Left ventricle myocardium inferior (tissue), 1 donor: ENCODE data around the gene ADARB1. TPM values are rescaled to one million over a fixed set of nuclear protein-coding genes. Genes with fewer than 3 reads are reported as not detected.
"Not testable (repeated sequence)": the region's sequence is repeated elsewhere in the genome, so short reads cannot be mapped to it uniquely, and the experiment has no call there.

ENCODE experiments used
- DNase-seq: peaks from one replicate; pipeline ENCODE4 v3.0.0-alpha.2; 2020
- H3K27ac ChIP-seq: fragments of 200-600 bp; replicated peaks from 2 replicates; pipeline ENCODE4 v1.8.0; 2021
- H3K27me3 ChIP-seq: fragments of 200-600 bp; 2 replicates; pipeline ENCODE4 v1.8.0; 2021; ENCODE audit warnings: low read depth
- H3K36me3 ChIP-seq: fragments of 200-600 bp; 2 replicates; pipeline ENCODE4 v1.8.0; 2021
- H3K4me1 ChIP-seq: fragments of 200-600 bp; 2 replicates; pipeline ENCODE4 v1.8.0; 2021
- H3K4me3 ChIP-seq: fragments of 200-600 bp; 2 replicates; pipeline ENCODE4 v1.8.0; 2021; ENCODE audit warnings: mild to moderate bottlenecking, moderate library complexity
- H3K9me3 ChIP-seq: fragments of 200-600 bp; replicated peaks from 2 replicates; pipeline ENCODE4 v1.8.0; 2021
- intact Hi-C: fragments of 100-400 bp; cut with micrococcal nuclease; formaldehyde crosslinking; loops from one replicate; pipeline ENCODE4 v1.11.0; 2022
- total RNA-seq: library from RNA; stranded (reverse); fragmentation: NEBNext Ultra II Directional; extraction: Animal tissue kit (Norgen Biotek cat#: 25700); gene quantifications from one replicate; pipeline ENCODE4 v1.2.1, GENCODE V29; 2021
- TF ChIP-seq, protein P1 (sequence below): fragments of 200-600 bp; IDR thresholded peaks from 2 replicates; pipeline ENCODE4 v1.8.0; 2021; ENCODE audit warnings: antibody characterized with exemption, mild to moderate bottlenecking, borderline replicate concordance
- donor health status: DM: no; HTN: yes; CAD: no; lungs with severe emphysema.

ADARB1 gene
- total RNA-seq, 1 donor from 2014 or later = 15.5 TPM

DNA sequence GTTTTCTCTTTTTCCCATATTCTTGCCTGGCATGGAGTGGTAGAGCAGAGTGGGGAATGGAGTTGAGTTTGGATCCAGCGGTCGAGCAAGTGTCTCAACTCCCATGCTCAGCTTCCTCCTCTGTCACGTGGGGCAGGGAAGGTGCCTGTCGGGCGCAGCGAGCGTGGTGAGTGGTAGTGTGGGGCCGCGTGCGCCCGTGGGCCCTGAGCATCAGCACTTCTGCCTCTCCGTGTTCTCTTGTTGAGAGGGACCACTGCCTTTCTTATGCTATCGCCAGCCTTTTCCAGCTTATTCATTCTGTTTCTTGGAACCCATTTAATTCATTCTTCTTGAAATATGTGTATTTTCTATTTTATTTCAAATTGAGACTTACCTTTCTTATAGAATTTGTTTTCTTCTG, 65.1 kb downstream of the ADARB1 start:
- H3K36me3 ChIP-seq = no peaks in the 10 kb centered on the region
- no peak overlapping the region for H3K27ac ChIP-seq
- no peak for DNase-seq
- H3K4me1 ChIP-seq = peaks cover 40% of the 10 kb centered on the region
- no peaks in the 10 kb centered on the region for H3K9me3 ChIP-seq
- intact Hi-C loops = loop anchor here (5.0 kb wide), 1 partner anchor 192 kb away; no protein-coding TSS in a partner anchor
- H3K4me3 ChIP-seq = no peak overlapping the region
- no peaks in the 10 kb centered on the region for H3K27me3 ChIP-seq
- TF ChIP-seq, protein P1, sequence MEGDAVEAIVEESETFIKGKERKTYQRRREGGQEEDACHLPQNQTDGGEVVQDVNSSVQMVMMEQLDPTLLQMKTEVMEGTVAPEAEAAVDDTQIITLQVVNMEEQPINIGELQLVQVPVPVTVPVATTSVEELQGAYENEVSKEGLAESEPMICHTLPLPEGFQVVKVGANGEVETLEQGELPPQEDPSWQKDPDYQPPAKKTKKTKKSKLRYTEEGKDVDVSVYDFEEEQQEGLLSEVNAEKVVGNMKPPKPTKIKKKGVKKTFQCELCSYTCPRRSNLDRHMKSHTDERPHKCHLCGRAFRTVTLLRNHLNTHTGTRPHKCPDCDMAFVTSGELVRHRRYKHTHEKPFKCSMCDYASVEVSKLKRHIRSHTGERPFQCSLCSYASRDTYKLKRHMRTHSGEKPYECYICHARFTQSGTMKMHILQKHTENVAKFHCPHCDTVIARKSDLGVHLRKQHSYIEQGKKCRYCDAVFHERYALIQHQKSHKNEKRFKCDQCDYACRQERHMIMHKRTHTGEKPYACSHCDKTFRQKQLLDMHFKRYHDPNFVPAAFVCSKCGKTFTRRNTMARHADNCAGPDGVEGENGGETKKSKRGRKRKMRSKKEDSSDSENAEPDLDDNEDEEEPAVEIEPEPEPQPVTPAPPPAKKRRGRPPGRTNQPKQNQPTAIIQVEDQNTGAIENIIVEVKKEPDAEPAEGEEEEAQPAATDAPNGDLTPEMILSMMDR = no peak

DNA sequence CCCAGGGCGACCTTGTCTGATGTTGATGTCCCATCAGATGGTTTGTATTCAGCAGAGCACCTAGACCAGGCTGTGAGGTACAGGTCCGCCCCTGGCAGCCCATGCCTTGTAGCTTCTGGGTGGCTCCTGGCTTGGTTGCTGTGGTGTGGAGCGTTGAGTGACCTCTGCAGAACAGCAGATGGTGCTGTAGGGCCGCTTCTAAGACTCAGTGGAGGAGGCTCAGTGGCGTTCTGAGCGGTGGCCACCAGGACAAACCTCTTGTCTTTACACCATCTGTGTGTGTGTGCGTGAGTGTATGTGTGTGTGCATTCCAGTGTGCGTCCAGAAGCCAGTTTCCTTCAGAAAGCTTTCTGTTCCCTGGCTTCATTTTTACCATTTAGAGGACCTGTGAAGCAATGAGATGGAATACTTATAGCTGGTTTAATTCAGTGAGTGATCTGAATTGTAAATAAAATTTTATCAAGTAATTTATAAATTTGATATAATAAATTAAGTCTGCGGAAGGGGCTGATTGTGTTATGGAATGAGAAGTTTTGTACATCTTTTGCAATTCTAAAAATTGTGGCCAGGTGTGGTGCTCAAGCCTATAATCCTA, 66.1 kb downstream of the ADARB1 start:
- intact Hi-C loops = no loop called here
- H3K27ac ChIP-seq = no peak overlapping the region
- peak; percentile 69 for DNase-seq
- H3K4me1 ChIP-seq = peaks cover 30% of the 10 kb centered on the region
- no peak overlapping the region for H3K4me3 ChIP-seq
- TF ChIP-seq, protein P1 = peak; percentile 82
- H3K36me3 ChIP-seq = peaks cover 3% of the 10 kb centered on the region
- no peaks in the 10 kb centered on the region for H3K27me3 ChIP-seq
- H3K9me3 ChIP-seq = no peaks in the 10 kb centered on the region

DNA sequence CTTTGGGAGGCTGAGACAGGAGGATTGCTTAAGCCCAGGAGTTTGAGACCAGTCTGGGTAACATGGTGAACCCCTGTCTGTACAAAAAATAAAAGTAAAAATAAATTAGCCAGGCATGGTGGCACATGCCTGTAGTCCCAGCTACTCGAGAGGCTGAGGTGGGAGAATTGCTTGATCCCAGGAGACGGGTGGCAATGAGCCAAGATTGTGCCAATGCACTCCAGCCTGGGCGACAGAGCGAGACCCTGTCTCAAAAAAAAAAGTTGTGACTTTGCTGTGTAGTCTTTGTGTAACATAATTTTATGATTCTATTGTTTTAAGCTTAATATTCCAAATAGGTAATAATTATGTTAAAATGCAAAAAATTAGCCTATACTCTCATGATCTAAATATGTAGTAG, 66.6 kb downstream of the ADARB1 start:
- H3K4me3 ChIP-seq, H3K36me3 ChIP-seq, H3K27ac ChIP-seq, DNase-seq, intact Hi-C loops, H3K9me3 ChIP-seq, H3K27me3 ChIP-seq: not testable (repeated sequence)
- peaks cover 30% of the 10 kb centered on the region for H3K4me1 ChIP-seq

DNA sequence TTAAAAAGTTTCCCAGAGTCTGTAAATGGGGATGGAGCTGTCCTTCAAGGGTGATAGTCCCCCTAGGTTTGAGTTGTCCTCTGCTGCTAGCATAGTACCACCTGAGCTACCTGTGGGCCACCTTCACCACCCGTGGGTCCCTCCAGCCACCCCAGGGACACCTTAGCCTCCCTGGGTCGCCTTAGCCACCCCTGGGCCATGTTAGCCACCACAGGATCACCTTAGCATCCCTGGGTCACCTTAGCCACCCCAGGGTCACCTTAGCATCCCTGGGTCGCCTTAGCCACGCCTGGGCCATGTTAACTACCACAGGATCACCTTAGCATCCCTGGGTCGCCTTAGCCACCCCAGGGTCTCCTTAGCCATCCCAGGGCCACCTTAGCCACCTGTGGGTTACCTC, 67.1 kb downstream of the ADARB1 start:
- intact Hi-C loops = no loop called here
- Histone ChIP-seq H3K4me1 (peaks cover 34% of the 10 kb centered on the region), H3K27me3 (no peaks in the 10 kb centered on the region), H3K36me3 (peaks cover 8% of the 10 kb centered on the region), H3K9me3 (no peaks in the 10 kb centered on the region), H3K4me3 (no peak overlapping the region), H3K27ac (no peak overlapping the region)
- no peak for DNase-seq
- TF ChIP-seq, protein P1 = no peak

DNA sequence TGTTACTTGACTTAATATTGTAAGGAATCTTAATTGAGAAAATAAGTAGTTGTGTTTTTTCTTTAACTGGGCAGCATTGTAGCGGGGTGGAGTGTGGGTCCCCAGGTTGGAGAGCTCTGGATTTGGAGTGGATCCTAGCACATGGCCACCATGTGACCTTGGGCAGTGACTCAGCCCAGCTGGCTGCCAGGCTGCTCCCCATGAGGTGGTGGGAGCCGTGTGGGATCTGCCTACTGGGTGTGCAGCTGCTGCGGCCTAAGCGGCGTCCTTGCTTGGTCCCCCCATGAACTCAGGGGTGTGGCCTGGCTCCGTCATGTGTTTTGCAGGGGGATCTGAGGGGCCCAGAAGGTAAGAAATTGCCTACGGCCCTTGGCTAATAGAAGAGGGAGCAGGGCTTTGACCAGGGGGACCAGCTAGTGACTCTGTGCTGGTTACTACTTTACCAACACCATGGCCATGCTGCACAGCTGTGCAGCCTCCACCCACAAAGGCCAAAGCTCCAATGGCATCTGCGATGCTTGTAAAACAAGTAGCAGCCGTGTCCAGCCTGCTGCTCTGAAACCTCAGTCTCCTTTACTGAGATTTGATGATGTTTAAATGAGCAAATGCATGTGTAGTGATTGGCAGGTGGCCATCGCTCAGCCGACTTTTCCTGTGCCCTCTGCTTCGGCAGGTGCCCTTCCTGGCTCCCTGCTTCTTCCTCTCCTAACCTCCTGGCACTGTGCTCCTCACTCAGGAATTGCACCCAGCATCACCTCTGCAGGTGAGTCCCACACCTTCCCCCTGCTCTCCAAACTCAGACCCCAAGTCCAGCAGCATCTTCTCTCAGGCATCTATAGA, 68.3 kb downstream of the ADARB1 start:
- TF ChIP-seq, protein P1 = no peak
- DNase-seq = no peak
- no peak overlapping the region for H3K27ac ChIP-seq

DNA sequence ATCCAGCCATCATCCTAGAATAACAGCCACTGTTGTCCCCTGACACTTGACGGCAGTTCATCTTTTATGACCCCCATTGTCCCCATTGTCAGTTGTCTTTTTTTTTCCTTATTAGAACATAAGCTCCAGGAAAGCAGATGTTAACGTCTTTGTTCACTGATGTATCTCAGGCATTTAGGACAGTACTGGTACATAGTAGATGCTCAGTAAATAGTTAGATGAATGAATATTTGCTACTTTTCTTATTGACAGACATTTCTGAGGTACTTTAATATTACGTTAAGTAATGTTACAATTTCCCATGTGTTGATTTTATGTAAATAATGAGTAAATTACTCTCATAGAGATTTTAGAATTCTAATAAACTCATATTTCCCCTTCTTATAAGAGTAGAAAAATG, 69.5 kb downstream of the ADARB1 start:
- Histone ChIP-seq H3K4me3 (no peak overlapping the region), H3K9me3 (no peaks in the 10 kb centered on the region), H3K36me3 (peaks cover 15% of the 10 kb centered on the region), H3K27ac (no peak overlapping the region), H3K4me1 (peaks cover 25% of the 10 kb centered on the region), H3K27me3 (no peaks in the 10 kb centered on the region)
- intact Hi-C loops = no loop called here
- TF ChIP-seq, protein P1 = no peak
- DNase-seq = no peak

More for the DNA sequence above, 68.3 kb downstream of the ADARB1 start:
- Histone ChIP-seq H3K4me1 (peaks cover 28% of the 10 kb centered on the region), H3K36me3 (peaks cover 9% of the 10 kb centered on the region), H3K9me3 (no peaks in the 10 kb centered on the region), H3K27me3 (no peaks in the 10 kb centered on the region), H3K4me3 (no peak overlapping the region)
- intact Hi-C loops = no loop called here
